PC-3 (cell line): Measurements from ENCODE around the gene UQCRC2.

Experiments
- CTCF ChIP-seq: fragments of 300-600 bp; sonication (generic); conservative IDR thresholded peaks from 2 replicates; pipeline ENCODE4 v1.5.1; 2017; ENCODE audit warnings: antibody characterized with exemption, low read depth, mild to moderate bottlenecking, low read length
- EZH2phosphoT487 ChIP-seq: fragments of 300-600 bp; sonication (generic); IDR thresholded peaks from 2 replicates; pipeline ENCODE4 v1.6.1; 2018; ENCODE audit warnings: mild to moderate bottlenecking, antibody characterized with exemption, low read length, borderline replicate concordance

GRCh38 chr16:21952040-21952792 lies 945 bp upstream of the UQCRC2 start:
- TF ChIP-seq EZH2phosphoT487 (no peak), CTCF (no peak)
